IPS-18c (cell line): ENCODE data around the gene SFMBT1.
"Not testable (repeated sequence)": the region's sequence is repeated elsewhere in the genome, so short reads cannot be mapped to it uniquely, and the experiment has no call there.

Experiments used
- H3K4me3 ChIP-seq: 2 replicates; pipeline ENCODE4 v1.7.0; 2013; ENCODE audit warnings: low read depth, mild to moderate bottlenecking, low read length, moderate library complexity; ENCODE audit not compliant: insufficient read depth
- H3K9me3 ChIP-seq: one replicate; pipeline ENCODE4 v1.6.1; 2013; ENCODE audit warnings: mild to moderate bottlenecking, low read length, moderate library complexity; ENCODE audit not compliant: control insufficient read depth, insufficient read depth

The SFMBT1 gene

GRCh38 chr3:53044711-53045517 lies 959 bp downstream of the SFMBT1 start:
- Histone ChIP-seq H3K9me3 (peaks cover 2% of the 10 kb centered on the region), H3K4me3 (peak overlapping the region; percentile 73)

- H3K4me3 ChIP-seq = peak overlapping the region; percentile 73; the same call in 1 of the 2 replicates
- peaks cover 2% of the 10 kb centered on the region for H3K9me3 ChIP-seq
Observed at GRCh38 chr3:53044371-53044710, 1.5 kb downstream of the SFMBT1 start.

DNA sequence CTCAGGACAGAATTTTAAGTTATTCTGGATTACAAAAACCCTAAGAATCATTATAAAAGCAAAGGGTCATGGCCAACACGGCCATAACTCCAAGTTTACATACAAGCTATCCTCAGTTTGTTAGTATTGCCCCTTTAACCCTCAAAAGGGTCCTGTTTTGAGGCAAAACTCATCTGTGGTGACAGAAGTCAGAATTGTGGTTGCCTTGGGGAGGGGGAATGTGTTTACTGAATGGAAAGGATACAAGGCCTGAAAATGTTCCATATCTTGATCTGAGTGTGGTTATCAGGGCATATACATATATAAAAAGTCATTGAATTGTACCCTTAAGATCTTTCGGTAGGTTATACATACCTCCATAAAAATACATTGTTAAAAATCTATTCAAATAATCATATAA lies 2.1 kb downstream of the SFMBT1 start:
- Histone ChIP-seq H3K4me3 (no peak overlapping the region), H3K9me3 (peaks cover 2% of the 10 kb centered on the region)

DNA sequence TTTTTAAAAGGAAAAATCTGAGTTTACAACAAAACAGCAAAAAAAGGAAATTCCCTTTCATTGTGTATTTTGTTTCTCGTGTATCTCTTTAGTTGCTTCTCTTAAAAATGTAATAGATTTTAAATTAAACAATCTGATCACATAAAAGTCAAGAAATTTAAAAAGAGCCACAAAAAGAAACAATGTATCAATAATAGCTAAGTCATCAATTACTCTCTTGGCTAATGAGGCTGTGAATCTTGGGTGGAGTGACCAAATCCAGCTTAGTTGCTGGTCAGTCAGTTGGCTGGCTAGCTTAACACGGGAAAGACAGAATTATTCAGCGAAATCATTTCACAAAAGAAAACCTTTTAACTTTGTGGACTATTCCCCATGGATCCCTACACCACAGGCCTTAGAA lies 3.2 kb downstream of the SFMBT1 start:
- H3K9me3 ChIP-seq = peaks cover 2% of the 10 kb centered on the region
- H3K4me3 ChIP-seq = no peak overlapping the region

GRCh38 chr3:53040351-53040820 lies 5.5 kb downstream of the SFMBT1 start:
- no peak overlapping the region for H3K4me3 ChIP-seq
- H3K9me3 ChIP-seq = no peaks in the 10 kb centered on the region

- H3K9me3 ChIP-seq = no peaks in the 10 kb centered on the region
- H3K4me3 ChIP-seq = no peak overlapping the region
Observed at GRCh38 chr3:53039376-53039752, 6.5 kb downstream of the SFMBT1 start.

- H3K9me3 ChIP-seq = no peaks in the 10 kb centered on the region
- H3K4me3 ChIP-seq = no peak overlapping the region
Observed at GRCh38 chr3:53038679-53039375, 7.0 kb downstream of the SFMBT1 start.

GRCh38 chr3:53035825-53036619 lies 9.9 kb downstream of the SFMBT1 start:
- H3K9me3 ChIP-seq = no peaks in the 10 kb centered on the region
- H3K4me3 ChIP-seq = no peak overlapping the region

DNA sequence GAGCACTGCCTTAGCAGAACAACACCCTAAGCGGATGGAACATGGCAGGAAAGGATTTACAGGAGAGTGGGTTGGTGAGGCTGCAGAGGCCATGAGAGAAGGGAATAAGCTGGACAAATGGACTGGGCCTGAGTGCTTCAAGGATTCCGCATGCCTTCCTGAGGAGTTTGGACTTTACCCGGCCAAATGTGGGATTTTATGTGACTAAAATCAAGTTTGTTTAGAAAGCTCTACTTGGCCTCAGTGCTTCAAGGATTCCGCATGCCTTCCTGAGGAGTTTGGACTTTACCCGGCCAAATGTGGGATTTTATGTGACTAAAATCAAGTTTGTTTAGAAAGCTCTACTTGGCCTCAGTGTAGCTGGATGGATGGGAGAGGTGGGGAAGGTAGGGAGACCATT lies 10.9 kb downstream of the SFMBT1 start:
- H3K4me3 ChIP-seq, H3K9me3 ChIP-seq: not testable (repeated sequence)

DNA sequence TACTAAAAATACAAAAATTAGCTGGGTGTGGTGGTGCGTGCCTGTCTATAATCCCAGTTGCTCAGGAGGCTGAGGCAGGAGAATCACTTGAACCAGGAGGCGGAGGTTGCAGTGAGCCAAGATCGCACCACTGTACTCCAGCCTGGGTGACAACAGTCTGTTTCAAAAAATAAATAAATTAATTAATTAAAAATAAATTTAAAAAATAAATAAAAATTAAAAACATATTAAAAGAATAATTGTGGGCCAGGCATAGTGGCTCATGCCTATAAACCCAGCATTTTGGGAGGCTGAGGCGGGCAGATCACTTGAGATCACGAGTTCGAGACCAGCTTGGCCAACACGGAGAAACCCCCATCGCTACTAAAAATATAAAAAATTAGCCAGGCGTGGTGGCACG lies 11.5 kb downstream of the SFMBT1 start:
- not testable (repeated sequence) for H3K4me3 ChIP-seq

DNA sequence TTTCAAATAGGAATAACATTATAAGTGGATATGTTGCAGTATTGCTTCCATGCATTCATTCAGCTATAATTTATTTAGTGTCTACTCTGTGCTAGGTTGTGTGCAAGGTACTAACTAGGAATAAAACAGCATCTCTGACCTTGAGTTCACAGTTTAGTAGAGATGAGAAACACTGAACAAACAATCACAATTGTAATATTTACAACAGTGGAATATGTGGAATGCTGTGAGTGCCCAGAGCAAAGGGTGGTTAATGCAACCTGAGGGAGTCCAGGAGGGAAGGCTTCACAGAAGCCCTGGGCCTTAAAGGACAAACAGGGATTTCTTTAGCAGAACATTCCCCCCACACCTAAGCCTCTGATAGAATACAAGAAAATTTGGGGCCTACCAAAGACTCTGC lies 13.3 kb downstream of the SFMBT1 start:
- Histone ChIP-seq H3K9me3 (no peaks in the 10 kb centered on the region), H3K4me3 (no peak overlapping the region)

More for the DNA sequence above, 11.5 kb downstream of the SFMBT1 start:
- not testable (repeated sequence) for H3K9me3 ChIP-seq

DNA sequence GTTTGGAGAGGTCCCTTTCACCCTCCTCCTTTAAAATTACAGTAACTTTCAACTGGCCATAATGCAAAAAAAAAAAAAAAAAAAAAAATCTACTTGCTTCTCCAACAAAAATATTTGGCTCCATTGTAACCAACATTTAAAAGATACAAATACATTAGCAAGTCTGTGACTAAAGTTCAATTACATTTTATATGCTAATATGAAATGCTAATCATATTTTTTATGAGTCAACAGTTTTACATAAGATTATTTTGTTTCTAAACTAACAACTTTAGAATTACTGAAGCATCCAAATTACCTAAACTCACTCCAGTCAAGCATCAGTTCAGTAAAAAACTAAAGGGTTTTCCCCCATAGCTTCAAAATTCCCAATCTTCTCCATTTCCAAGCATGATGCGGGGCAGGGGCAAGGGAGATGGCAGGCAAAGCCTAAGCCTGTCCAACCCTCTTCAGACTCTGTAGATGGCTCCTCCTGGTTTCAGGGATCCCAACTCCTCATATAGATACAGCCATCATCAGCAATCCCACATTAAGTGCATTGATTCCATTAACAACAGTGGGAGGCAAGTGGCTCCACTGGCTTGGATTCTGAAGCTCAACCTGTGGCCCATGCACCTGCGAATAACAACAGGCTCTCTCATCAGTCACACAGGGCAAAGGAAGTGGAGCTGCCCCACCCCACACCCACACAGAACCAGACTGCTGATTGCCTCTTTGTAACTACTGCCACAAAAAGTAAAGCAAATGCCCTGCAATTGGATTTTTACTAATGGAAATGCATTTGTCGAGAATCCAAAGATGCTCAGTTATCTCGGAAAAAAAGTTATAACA lies 15.0 kb downstream of the SFMBT1 start:
- H3K9me3 ChIP-seq = no peaks in the 10 kb centered on the region
- H3K4me3 ChIP-seq = no peak overlapping the region

- H3K9me3 ChIP-seq = no peaks in the 10 kb centered on the region
- H3K4me3 ChIP-seq = no peak overlapping the region
Observed at GRCh38 chr3:53028641-53029040, 17.2 kb downstream of the SFMBT1 start.

DNA sequence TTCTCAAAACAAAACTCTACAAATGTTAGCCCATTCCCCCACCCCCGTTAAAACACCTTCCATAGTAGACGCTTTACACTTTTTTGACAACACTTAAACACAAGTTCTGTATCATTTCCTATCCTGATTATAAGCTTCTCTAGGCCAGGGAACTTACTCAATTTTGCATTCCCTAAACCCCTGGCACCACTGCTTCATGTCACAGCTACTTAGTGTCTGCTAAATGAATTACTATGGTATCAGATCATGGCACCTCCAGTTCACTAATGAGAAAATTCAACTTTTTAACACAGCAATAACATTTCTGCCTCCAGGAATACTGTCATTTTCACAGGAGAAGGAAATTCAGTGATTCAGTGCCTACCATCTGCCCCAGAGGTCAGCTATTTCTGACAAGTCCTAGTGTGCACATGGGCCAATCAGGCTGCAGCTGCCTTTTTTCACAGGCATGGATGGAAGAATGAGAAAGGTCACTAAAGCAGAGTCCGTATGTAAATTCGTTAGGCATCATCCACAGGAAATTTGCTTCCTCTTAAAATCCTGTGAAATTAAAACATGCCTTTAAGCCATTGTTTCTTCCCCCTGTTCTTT lies 18.5 kb downstream of the SFMBT1 start:
- no peak overlapping the region for H3K4me3 ChIP-seq
- no peaks in the 10 kb centered on the region for H3K9me3 ChIP-seq

- no peak overlapping the region for H3K4me3 ChIP-seq
Observed at GRCh38 chr3:53026382-53027162, 19.3 kb downstream of the SFMBT1 start.

GRCh38 chr3:53024315-53024714 lies 21.6 kb downstream of the SFMBT1 start:
- Histone ChIP-seq H3K9me3 (no peaks in the 10 kb centered on the region), H3K4me3 (no peak overlapping the region)

More at GRCh38 chr3:53026382-53027162, 19.3 kb downstream of the SFMBT1 start:
- H3K9me3 ChIP-seq = no peaks in the 10 kb centered on the region
